Esophagus muscularis mucosa (tissue), 4 donors: ENCODE measurements around the gene DGKG. TPM values are rescaled to one million over a fixed set of nuclear protein-coding genes. Genes with fewer than 3 reads are reported as not detected.

Experiments used
- DNase-seq: peaks from one replicate; pipeline ENCODE4 v3.0.0-alpha.2; 2017; ENCODE audit errors: extremely low spot score
- H3K27ac ChIP-seq, 4 donors: fragments of 200-600 bp; sonication (generic); replicated peaks in 1 of 4; 1 replicate in 3 of 4; 2 replicates in 1 of 4; pipeline ENCODE4 v1.5.1; 2016 to 2019; ENCODE audit warnings: mild to moderate bottlenecking in 1 of 4
- H3K27me3 ChIP-seq, 4 donors: fragments of 200-600 bp; sonication (generic); one replicate each; pipeline versions ENCODE4 v1.5.1 to v1.6.0; 2016 to 2019
- H3K36me3 ChIP-seq, 4 donors: fragments of 200-600 bp; sonication (generic); one replicate each; pipeline ENCODE4 v1.5.1; 2016 to 2019
- H3K4me1 ChIP-seq, 4 donors: fragments of 200-600 bp; sonication (generic); one replicate each; pipeline ENCODE4 v1.5.1; 2016 to 2019
- H3K4me3 ChIP-seq, 4 donors: fragments of 200-600 bp; sonication (generic); 1 replicate in 2 of 4; 2 replicates in 2 of 4; pipeline ENCODE4 v1.5.1; 2016 to 2019; ENCODE audit warnings: mild to moderate bottlenecking in 4 of 4, moderate library complexity in 1 of 4
- H3K9me3 ChIP-seq, 4 donors: fragments of 200-600 bp; sonication (generic); 1 replicate in 3 of 4; 2 replicates in 1 of 4; pipeline ENCODE4 v1.5.1; 2016 to 2019
- EP300 ChIP-seq: sonication (generic); formaldehyde crosslinking; IDR thresholded peaks from one replicate; pipeline ENCODE4 v1.6.1; 2017; ENCODE audit warnings: antibody characterized with exemption
- POLR2A ChIP-seq: fragments of 450-650 bp; IDR thresholded peaks from one replicate; pipeline ENCODE4 v1.6.1; 2017; ENCODE audit warnings: antibody characterized with exemption, moderate library complexity, mild to moderate bottlenecking, low read depth
- POLR2AphosphoS5 ChIP-seq, 2 donors: sonication (generic); formaldehyde crosslinking; IDR thresholded peaks; one replicate each; pipeline ENCODE4 v1.6.1; 2017; ENCODE audit warnings: antibody characterized with exemption in 2 of 2
- WGBS: methylation state at CpG from one replicate; pipeline ENCODE4 v1.1.5; 2018; 5-methylcytosine and 5-hydroxymethylcytosine counted together
- intact Hi-C: fragments of 100-400 bp; cut with DNase I; formaldehyde crosslinking; loops from one replicate; pipeline ENCODE4 v1.15.1; 2023
- total RNA-seq, 4 donors: library from RNA; depleted of rRNA; stranded (reverse); fragments of >200 nt; gene quantifications; one replicate each; pipeline versions ENCODE4 v1.1.0 to v1.2.1, GENCODE V29; 2016
- TF ChIP-seq, protein P1 (sequence below), 3 experiments: fragments of 200-600 bp in 2 of 3; fragments of 450-650 bp in 1 of 3; sonication (generic) in 2 of 3; IDR thresholded peaks; one replicate each; pipeline ENCODE4 v1.5.1; 2017 to 2019; ENCODE audit warnings: antibody characterized with exemption in 3 of 3, mild to moderate bottlenecking in 2 of 3, moderate library complexity in 1 of 3

DGKG gene
- total RNA-seq, 4 donors from 2014 or later: 75.0 to 169 (median 104) TPM

GRCh38 chr3:186255703-186256331 lies 106.2 kb downstream of the DGKG start:
- intact Hi-C loops: loop anchor here (5.0 kb wide), 1 partner anchor 286 kb away; the partner anchor contains the start of gene CRYGS
- DNase-seq: no peak
- WGBS: 65% methylated on average over 19 of the region's 19 CpGs
- H3K27me3 ChIP-seq: no peaks in the 10 kb centered on the region
- no peak overlapping the region for H3K4me3 ChIP-seq
- TF ChIP-seq, protein P1, sequence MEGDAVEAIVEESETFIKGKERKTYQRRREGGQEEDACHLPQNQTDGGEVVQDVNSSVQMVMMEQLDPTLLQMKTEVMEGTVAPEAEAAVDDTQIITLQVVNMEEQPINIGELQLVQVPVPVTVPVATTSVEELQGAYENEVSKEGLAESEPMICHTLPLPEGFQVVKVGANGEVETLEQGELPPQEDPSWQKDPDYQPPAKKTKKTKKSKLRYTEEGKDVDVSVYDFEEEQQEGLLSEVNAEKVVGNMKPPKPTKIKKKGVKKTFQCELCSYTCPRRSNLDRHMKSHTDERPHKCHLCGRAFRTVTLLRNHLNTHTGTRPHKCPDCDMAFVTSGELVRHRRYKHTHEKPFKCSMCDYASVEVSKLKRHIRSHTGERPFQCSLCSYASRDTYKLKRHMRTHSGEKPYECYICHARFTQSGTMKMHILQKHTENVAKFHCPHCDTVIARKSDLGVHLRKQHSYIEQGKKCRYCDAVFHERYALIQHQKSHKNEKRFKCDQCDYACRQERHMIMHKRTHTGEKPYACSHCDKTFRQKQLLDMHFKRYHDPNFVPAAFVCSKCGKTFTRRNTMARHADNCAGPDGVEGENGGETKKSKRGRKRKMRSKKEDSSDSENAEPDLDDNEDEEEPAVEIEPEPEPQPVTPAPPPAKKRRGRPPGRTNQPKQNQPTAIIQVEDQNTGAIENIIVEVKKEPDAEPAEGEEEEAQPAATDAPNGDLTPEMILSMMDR (IDR thresholded peaks at IDR 0.05): peak; percentile 32 to 36 (median 32)
- TF ChIP-seq POLR2AphosphoS5 (IDR thresholded peaks at IDR 0.05): peak in 1 of 2 donors; percentile 30
- TF ChIP-seq POLR2A: no peak
- no peak for TF ChIP-seq EP300
- H3K9me3 ChIP-seq: no peaks in the 10 kb centered on the region
- H3K27ac ChIP-seq: peak overlapping the region; percentile 12 to 88 (median 36)
- H3K36me3 ChIP-seq: peaks cover 15 to 86% (median 40%) of the 10 kb centered on the region in 4 donors
- H3K4me1 ChIP-seq: peaks cover 3 to 44% (median 28%) of the 10 kb centered on the region in 4 donors

GRCh38 chr3:186254676-186255650 lies 107.1 kb downstream of the DGKG start:
- H3K4me1 ChIP-seq: peaks cover 3 to 36% (median 19%) of the 10 kb centered on the region in 4 donors
- H3K4me3 ChIP-seq: no peak overlapping the region
- TF ChIP-seq POLR2AphosphoS5 (IDR thresholded peaks at IDR 0.05) (no peak), POLR2A (no peak), EP300 (no peak)
- TF ChIP-seq, protein P1 (IDR thresholded peaks at IDR 0.05): no peak
- H3K27ac ChIP-seq: peak overlapping the region in 2 of 4 donors; percentile 7 to 88
- intact Hi-C loops: loop anchor here (5.0 kb wide), 1 partner anchor 287 kb away; the partner anchor contains the start of gene CRYGS
- H3K27me3 ChIP-seq: no peaks in the 10 kb centered on the region
- DNase-seq: no peak
- 71% methylated on average over 17 of the region's 17 CpGs for WGBS
- H3K9me3 ChIP-seq: no peaks in the 10 kb centered on the region
- peaks cover 17 to 90% (median 43%) of the 10 kb centered on the region in 4 donors for H3K36me3 ChIP-seq

GRCh38 chr3:186251948-186252619 lies 110.0 kb downstream of the DGKG start:
- TF ChIP-seq POLR2AphosphoS5 (IDR thresholded peaks at IDR 0.05) (no peak), EP300 (no peak), POLR2A (no peak)
- TF ChIP-seq, protein P1 (IDR thresholded peaks at IDR 0.05): no peak
- H3K27ac ChIP-seq: peak overlapping the region in 1 of 4 donors; percentile 6
- intact Hi-C loops: no loop called here
- peaks cover 21 to 94% (median 49%) of the 10 kb centered on the region in 4 donors for H3K36me3 ChIP-seq
- peaks cover 0 to 25% (median 17%) of the 10 kb centered on the region in 4 donors for H3K4me1 ChIP-seq
- DNase-seq: no peak
- H3K9me3 ChIP-seq: no peaks in the 10 kb centered on the region
- WGBS: 80% methylated on average over 8 of the region's 8 CpGs
- no peaks in the 10 kb centered on the region for H3K27me3 ChIP-seq
- no peak overlapping the region for H3K4me3 ChIP-seq

DNA sequence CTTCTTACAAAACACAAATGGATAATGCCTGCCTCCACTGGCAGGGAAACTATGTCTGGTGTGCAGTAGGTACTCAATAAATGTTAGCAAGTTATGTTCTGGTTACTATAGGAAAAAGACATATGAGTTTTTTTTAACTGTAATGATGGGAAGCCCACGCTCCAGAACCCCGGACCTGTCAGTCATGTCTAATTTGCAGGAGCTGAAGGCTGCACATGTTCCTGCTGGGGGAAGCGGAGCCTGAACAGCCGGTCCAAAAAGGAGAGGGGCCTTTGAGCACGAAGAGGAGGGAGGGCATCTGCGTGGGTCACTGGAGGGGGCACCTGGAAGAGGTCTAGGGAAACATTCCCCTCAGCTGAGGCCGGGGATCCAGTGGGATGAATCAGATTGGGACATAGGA lies 113.2 kb downstream of the DGKG start:
- Histone ChIP-seq H3K27ac (peak overlapping the region in 2 of 4 donors; percentile 15 to 23), H3K4me1 (peaks cover 0 to 14% (median 10%) of the 10 kb centered on the region in 4 donors), H3K36me3 (peaks cover 23 to 88% (median 55%) of the 10 kb centered on the region in 4 donors), H3K9me3 (no peaks in the 10 kb centered on the region), H3K4me3 (no peak overlapping the region), H3K27me3 (no peaks in the 10 kb centered on the region)
- DNase-seq: no peak
- WGBS: 76% methylated on average over 6 of the region's 7 CpGs
- TF ChIP-seq POLR2AphosphoS5 (IDR thresholded peaks at IDR 0.05) (no peak), EP300 (no peak), POLR2A (no peak)
- TF ChIP-seq, protein P1 (IDR thresholded peaks at IDR 0.05): no peak
- intact Hi-C loops: loop anchor here (10.0 kb wide), 1 partner anchor 264 kb away; no protein-coding TSS in a partner anchor
